IPS DF 6.9 (cell line): ENCODE data around the gene LARP7.
A peak's percentile ranks its signal among the peaks of the same experiment; 100 is the strongest.
"Not testable (repeated sequence)": the region's sequence is repeated elsewhere in the genome, so short reads cannot be mapped to it uniquely, and the experiment has no call there.

ENCODE experiments used
- DNase-seq: peaks from one replicate; pipeline ENCODE4 v3.0.0-alpha.2; 2013; ENCODE audit warnings: low read depth, low spot score
- H3K27ac ChIP-seq: one replicate; pipeline ENCODE4 v1.5.1; 2013; ENCODE audit warnings: low read length, control low read depth
- H3K27me3 ChIP-seq: 2 replicates; pipeline ENCODE4 v1.6.1; 2013; ENCODE audit warnings: mild to moderate bottlenecking, low read length; ENCODE audit not compliant: control insufficient read depth, insufficient read depth
- H3K36me3 ChIP-seq: 2 replicates; pipeline ENCODE4 v1.6.1; 2013; ENCODE audit warnings: low read length; ENCODE audit not compliant: control insufficient read depth, insufficient read depth
- H3K4me1 ChIP-seq: 2 replicates; pipeline ENCODE4 v1.6.1; 2013; ENCODE audit warnings: low read length; ENCODE audit not compliant: control insufficient read depth, insufficient read depth
- H3K4me3 ChIP-seq: 2 replicates; pipeline ENCODE4 v1.5.1; 2013; ENCODE audit warnings: mild to moderate bottlenecking, low read length
- H3K9me3 ChIP-seq: 2 replicates; pipeline ENCODE4 v1.6.1; 2013; ENCODE audit warnings: low read length, inconsistent platforms; ENCODE audit not compliant: control insufficient read depth, insufficient read depth
- WGBS: extraction: QIAGEN DNeasy Blood & Tissue Kit; methylation state at CpG from one replicate; pipeline ENCODE4 v1.1.7; 2013; ENCODE audit warnings: mixed read lengths, missing lambda C conversion rate; ENCODE audit not compliant: insufficient read length, insufficient coverage; 5-methylcytosine and 5-hydroxymethylcytosine counted together

The LARP7 gene

DNA sequence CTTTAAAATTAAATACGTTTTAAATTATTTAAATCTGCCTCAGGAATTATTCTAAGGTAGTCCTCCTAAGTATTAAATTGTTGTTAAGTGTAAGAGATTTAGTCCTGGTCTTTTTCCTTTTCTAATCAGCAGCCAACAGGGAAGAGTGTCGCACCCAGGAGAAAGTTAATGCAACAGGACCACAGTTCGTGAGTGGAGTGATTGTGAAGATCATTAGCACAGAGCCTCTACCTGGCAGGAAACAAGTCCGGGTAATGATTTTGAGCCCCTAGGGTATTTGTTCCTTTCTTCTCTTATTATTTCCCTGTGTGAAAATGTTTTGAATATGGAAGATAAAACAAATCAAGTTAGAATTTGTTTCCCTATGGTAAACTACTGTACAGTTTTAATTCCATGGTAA, 13.4 kb downstream of the LARP7 start:
- no peak overlapping the region for H3K27ac ChIP-seq
- H3K4me1 ChIP-seq = peaks cover 1% of the 10 kb centered on the region; the same call in 1 of the 2 replicates
- H3K9me3 ChIP-seq = no peaks in the 10 kb centered on the region
- no peaks in the 10 kb centered on the region for H3K27me3 ChIP-seq
- no peak for DNase-seq
- H3K36me3 ChIP-seq = peaks cover 13% of the 10 kb centered on the region; the same call in 1 of the 2 replicates
- no CpG with 5 or more reads among the region's 4 CpGs for WGBS
- H3K4me3 ChIP-seq = peak overlapping the region; percentile 17; the same call in 1 of the 2 replicates

DNA sequence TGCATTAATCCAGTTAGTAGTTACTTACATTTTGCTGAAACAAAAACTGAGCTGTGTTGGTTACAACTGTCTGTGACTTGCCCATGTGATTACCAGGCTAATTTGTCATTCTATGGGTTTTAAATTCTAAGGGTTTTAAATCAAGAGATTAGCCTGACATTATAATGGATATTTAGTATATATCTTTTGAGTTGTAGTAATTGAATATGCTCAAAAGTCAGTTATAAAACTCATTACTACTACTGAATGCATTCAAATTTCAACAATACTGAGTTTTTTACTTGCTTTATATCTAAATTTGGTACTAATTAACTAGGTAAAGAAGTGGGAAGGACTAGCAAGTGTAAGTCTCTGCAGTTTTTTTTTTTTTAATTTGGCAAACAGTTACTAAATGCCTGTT, 14.7 kb downstream of the LARP7 start:
- peaks cover 13% of the 10 kb centered on the region; the same call in 1 of the 2 replicates for H3K36me3 ChIP-seq
- H3K9me3 ChIP-seq = no peaks in the 10 kb centered on the region
- no peak overlapping the region for H3K27ac ChIP-seq
- no peak overlapping the region for H3K4me3 ChIP-seq
- H3K27me3 ChIP-seq = no peaks in the 10 kb centered on the region
- H3K4me1 ChIP-seq = peaks cover 4% of the 10 kb centered on the region; the same call in 1 of the 2 replicates
- DNase-seq = no peak

GRCh38 chr4:112652216-112652615, 15.3 kb downstream of the LARP7 start:
- H3K9me3 ChIP-seq = no peaks in the 10 kb centered on the region
- WGBS = no CpG with 5 or more reads among the region's 1 CpG
- peak; percentile 87 for DNase-seq
- H3K27me3 ChIP-seq = no peaks in the 10 kb centered on the region
- H3K36me3 ChIP-seq = peaks cover 8% of the 10 kb centered on the region; the same call in 1 of the 2 replicates
- H3K27ac ChIP-seq = no peak overlapping the region
- peaks cover 4% of the 10 kb centered on the region; the same call in 1 of the 2 replicates for H3K4me1 ChIP-seq
- no peak overlapping the region for H3K4me3 ChIP-seq

GRCh38 chr4:112655270-112655669, 18.3 kb downstream of the LARP7 start:
- WGBS = no CpG with 5 or more reads among the region's 5 CpGs
- H3K36me3 ChIP-seq = no peaks in the 10 kb centered on the region; the same call in 1 of the 2 replicates
- H3K4me3 ChIP-seq = no peak overlapping the region
- H3K27ac ChIP-seq = peak overlapping the region; percentile 74
- H3K9me3 ChIP-seq = no peaks in the 10 kb centered on the region
- no peak for DNase-seq
- peaks cover 4% of the 10 kb centered on the region; the same call in 1 of the 2 replicates for H3K4me1 ChIP-seq
- no peaks in the 10 kb centered on the region for H3K27me3 ChIP-seq

GRCh38 chr4:112656115-112656514, 19.2 kb downstream of the LARP7 start:
- H3K9me3 ChIP-seq, DNase-seq, H3K27ac ChIP-seq, H3K4me3 ChIP-seq, H3K4me1 ChIP-seq, H3K36me3 ChIP-seq, H3K27me3 ChIP-seq: not testable (repeated sequence)
- no CpG with 5 or more reads among the region's 5 CpGs for WGBS

DNA sequence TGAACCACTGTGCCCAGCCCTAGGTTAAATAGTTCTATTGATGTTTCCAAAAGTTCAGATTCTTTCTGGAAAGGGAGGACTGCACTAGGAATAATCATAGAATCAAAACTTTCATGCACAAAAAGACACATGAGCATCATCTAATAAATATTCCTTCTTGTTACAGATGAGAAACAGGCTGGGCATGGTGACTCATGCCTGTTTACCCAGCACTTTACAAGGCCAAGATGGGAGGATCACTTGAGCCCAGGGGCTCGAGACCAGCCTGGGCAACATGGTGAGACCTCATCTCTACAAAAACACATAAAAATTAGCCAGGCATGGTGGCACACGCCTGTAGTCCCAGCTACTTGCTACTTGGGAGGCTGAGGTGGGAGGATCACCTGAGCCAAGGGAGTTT, 27.7 kb downstream of the LARP7 start:
- Histone ChIP-seq H3K27me3 (no peaks in the 10 kb centered on the region), H3K27ac (no peak overlapping the region), H3K4me1 (no peaks in the 10 kb centered on the region), H3K9me3 (no peaks in the 10 kb centered on the region), H3K4me3 (no peak overlapping the region), H3K36me3 (no peaks in the 10 kb centered on the region)
- WGBS = no CpG with 5 or more reads among the region's 2 CpGs
- DNase-seq = no peak

DNA sequence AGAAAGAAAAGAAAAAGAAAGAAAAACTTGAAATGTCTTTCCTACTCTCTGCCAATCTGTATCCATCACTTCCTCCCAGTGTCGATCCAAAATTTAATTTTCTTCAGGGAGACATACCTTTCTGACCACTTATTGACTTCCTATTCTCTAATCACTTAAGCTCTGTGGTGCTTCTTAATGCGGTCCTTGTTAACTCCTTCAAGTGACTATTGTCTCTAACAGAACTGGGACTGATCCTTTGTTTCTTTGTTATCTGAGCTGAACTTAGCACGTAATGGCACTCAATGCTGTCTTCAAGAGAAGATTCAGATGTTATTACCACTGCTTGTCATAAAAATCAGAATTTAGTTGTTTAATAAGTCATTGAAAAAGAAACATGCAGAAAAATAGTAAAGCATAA, 31.2 kb downstream of the LARP7 start:
- no peaks in the 10 kb centered on the region for H3K27me3 ChIP-seq
- H3K4me1 ChIP-seq = no peaks in the 10 kb centered on the region
- DNase-seq = no peak
- H3K9me3 ChIP-seq = no peaks in the 10 kb centered on the region
- no peak overlapping the region for H3K4me3 ChIP-seq
- no peaks in the 10 kb centered on the region for H3K36me3 ChIP-seq
- no peak overlapping the region for H3K27ac ChIP-seq
- WGBS = no CpG with 5 or more reads among the region's 3 CpGs

- Histone ChIP-seq H3K4me3 (no peak overlapping the region), H3K27ac (no peak overlapping the region), H3K9me3 (no peaks in the 10 kb centered on the region), H3K4me1 (no peaks in the 10 kb centered on the region; the same call in 1 of the 2 replicates), H3K36me3 (no peaks in the 10 kb centered on the region), H3K27me3 (no peaks in the 10 kb centered on the region)
- no peak for DNase-seq
These were observed 36.1 kb downstream of the LARP7 start for GRCh38 chr4:112673076-112673475.

GRCh38 chr4:112673686-112674085, 36.7 kb downstream of the LARP7 start:
- Histone ChIP-seq H3K27me3 (no peaks in the 10 kb centered on the region), H3K4me1 (no peaks in the 10 kb centered on the region; the same call in 1 of the 2 replicates), H3K36me3 (no peaks in the 10 kb centered on the region), H3K27ac (no peak overlapping the region), H3K4me3 (no peak overlapping the region), H3K9me3 (no peaks in the 10 kb centered on the region)
- WGBS = no CpG with 5 or more reads among the region's 1 CpG
- DNase-seq = no peak

- WGBS = no CpG with 5 or more reads among the region's 1 CpG
- no peak overlapping the region for H3K27ac ChIP-seq
These were observed 37.4 kb downstream of the LARP7 start for GRCh38 chr4:112674376-112674775.

DNA sequence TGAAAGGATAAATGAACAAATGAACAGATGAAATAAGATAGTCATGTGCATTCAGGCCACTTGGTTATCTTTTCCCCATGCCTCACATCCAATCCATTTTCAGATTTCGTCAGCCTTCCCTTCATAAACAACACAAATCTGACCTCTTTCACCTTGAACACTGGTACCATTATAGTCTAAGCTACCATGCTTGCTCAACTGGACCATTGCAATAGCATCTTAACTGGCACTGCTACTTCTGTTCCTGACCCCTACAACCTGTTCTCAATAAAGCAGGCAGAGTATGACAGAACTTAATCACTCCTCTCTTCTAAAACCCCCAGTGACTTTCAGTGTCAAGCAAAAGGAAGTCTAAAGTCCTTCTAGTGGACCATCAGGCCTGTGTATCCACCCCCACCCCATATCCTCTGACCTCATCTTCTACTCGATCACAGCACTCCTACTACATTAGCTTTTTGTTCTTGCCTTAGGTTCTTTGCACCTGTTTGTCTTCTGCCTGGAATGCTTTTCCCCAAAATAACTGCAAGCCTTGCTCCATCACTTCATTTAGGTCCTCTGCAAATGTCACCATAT, 40.7 kb downstream of the LARP7 start:
- Histone ChIP-seq H3K27ac (no peak overlapping the region), H3K27me3 (no peaks in the 10 kb centered on the region), H3K9me3 (no peaks in the 10 kb centered on the region), H3K4me3 (no peak overlapping the region), H3K4me1 (no peaks in the 10 kb centered on the region; the same call in 1 of the 2 replicates), H3K36me3 (no peaks in the 10 kb centered on the region)
- WGBS = no CpG with 5 or more reads among the region's 2 CpGs
- no peak for DNase-seq

More at GRCh38 chr4:112674376-112674775, 37.4 kb downstream of the LARP7 start:
- Histone ChIP-seq H3K9me3 (no peaks in the 10 kb centered on the region), H3K4me1 (no peaks in the 10 kb centered on the region; the same call in 1 of the 2 replicates), H3K27me3 (no peaks in the 10 kb centered on the region), H3K4me3 (no peak overlapping the region), H3K36me3 (no peaks in the 10 kb centered on the region)
- no peak for DNase-seq
